Left ventricle myocardium superior (tissue), 1 donor: Measurements from ENCODE around the gene PAM16. TPM values are rescaled to one million over a fixed set of nuclear protein-coding genes. Genes with fewer than 3 reads are reported as not detected.

Source experiments
- ATAC-seq: fragments of 200-7000 bp; cut with Tn5 transposase; one replicate; pipeline ENCODE4 v1.9.1; 2020; ENCODE audit warnings: mild to moderate bottlenecking, moderate library complexity
- DNase-seq: peaks from one replicate; pipeline ENCODE4 v3.0.0-alpha.2; 2020
- intact Hi-C: fragments of 100-400 bp; cut with micrococcal nuclease; formaldehyde crosslinking; loops from one replicate; pipeline ENCODE4 v1.11.0; 2022
- total RNA-seq: library from RNA; stranded (reverse); fragmentation: NEBNext Ultra II Directional; extraction: Animal tissue kit (Norgen Biotek cat#: 25700); gene quantifications from one replicate; pipeline ENCODE4 v1.2.1, GENCODE V29; 2021
- donor health status: DM: no; HTN: yes; CAD: no; lungs with severe emphysema.

The PAM16 gene
- total RNA-seq, 1 donor from 2014 or later, result 70.0 TPM

- intact Hi-C loops, result no loop called here
- ATAC-seq (no peak), DNase-seq (no peak)
Observed at GRCh38 chr16:4293181-4293716, 57.9 kb downstream of the PAM16 start.

GRCh38 chr16:4291699-4292098, 59.4 kb downstream of the PAM16 start:
- no peak for ATAC-seq
- no peak for DNase-seq
- intact Hi-C loops, result no loop called here

Other genes with a start within 250 kb of the PAM16 start
- gene ADCY9, start 234.9 kb downstream of the PAM16 start, total RNA-seq, result 53.5 TPM
- gene SRL, start 109.2 kb downstream of the PAM16 start, total RNA-seq, result 426 TPM
- gene TFAP4, start 78.3 kb downstream of the PAM16 start, total RNA-seq, result 4.7 TPM
- 16.6 TPM for gene GLIS2, start 35.3 kb downstream of the PAM16 start, total RNA-seq
- 4.3 TPM for gene VASN, start 20.5 kb upstream of the PAM16 start, total RNA-seq
- gene CORO7, start 65.3 kb upstream of the PAM16 start, total RNA-seq, result 10.1 TPM
- gene DNAJA3, start 74.5 kb upstream of the PAM16 start, total RNA-seq, result 83.9 TPM
- 24.7 TPM for gene NMRAL1, start 123.3 kb upstream of the PAM16 start, total RNA-seq
- 121 TPM for gene HMOX2, start 125.1 kb upstream of the PAM16 start, total RNA-seq
- gene CDIP1, start 187.5 kb upstream of the PAM16 start, total RNA-seq, result 53.3 TPM
- gene C16orf96, start 205.0 kb upstream of the PAM16 start, total RNA-seq, result 0.07 TPM